ENCODE results near the gene URM1.

The URM1 gene

GRCh38 chr9:128390150-128390812 lies 19.1 kb downstream of the URM1 start:
- TF ChIP-seq, protein P1, sequence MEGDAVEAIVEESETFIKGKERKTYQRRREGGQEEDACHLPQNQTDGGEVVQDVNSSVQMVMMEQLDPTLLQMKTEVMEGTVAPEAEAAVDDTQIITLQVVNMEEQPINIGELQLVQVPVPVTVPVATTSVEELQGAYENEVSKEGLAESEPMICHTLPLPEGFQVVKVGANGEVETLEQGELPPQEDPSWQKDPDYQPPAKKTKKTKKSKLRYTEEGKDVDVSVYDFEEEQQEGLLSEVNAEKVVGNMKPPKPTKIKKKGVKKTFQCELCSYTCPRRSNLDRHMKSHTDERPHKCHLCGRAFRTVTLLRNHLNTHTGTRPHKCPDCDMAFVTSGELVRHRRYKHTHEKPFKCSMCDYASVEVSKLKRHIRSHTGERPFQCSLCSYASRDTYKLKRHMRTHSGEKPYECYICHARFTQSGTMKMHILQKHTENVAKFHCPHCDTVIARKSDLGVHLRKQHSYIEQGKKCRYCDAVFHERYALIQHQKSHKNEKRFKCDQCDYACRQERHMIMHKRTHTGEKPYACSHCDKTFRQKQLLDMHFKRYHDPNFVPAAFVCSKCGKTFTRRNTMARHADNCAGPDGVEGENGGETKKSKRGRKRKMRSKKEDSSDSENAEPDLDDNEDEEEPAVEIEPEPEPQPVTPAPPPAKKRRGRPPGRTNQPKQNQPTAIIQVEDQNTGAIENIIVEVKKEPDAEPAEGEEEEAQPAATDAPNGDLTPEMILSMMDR (IDR thresholded peaks at IDR 0.05): no peak
- Histone ChIP-seq H3K27me3 (no peaks in the 10 kb centered on the region), H3K4me1 (no peaks in the 10 kb centered on the region), H3K9me3 (no peaks in the 10 kb centered on the region), H3K4me3 (no peak overlapping the region), H3K27ac (no peak overlapping the region), H3K36me3 (peaks cover 38 to 83% (median 65%) of the 10 kb centered on the region in 3 donors)
- intact Hi-C loops (cut with DNase I; ENCODE audit: low total_unique reads): no loop called here
- DNase-seq: no peak

- no peaks in the 10 kb centered on the region for H3K27me3 ChIP-seq
- intact Hi-C loops (cut with DNase I; ENCODE audit: low total_unique reads): no loop called here
- H3K4me3 ChIP-seq: no peak overlapping the region
- no peak for DNase-seq
- H3K27ac ChIP-seq: no peak overlapping the region
- TF ChIP-seq, protein P1 (IDR thresholded peaks at IDR 0.05): no peak
- H3K4me1 ChIP-seq: no peaks in the 10 kb centered on the region
- no peaks in the 10 kb centered on the region for H3K9me3 ChIP-seq
- H3K36me3 ChIP-seq: peaks cover 38 to 76% (median 59%) of the 10 kb centered on the region in 3 donors
Measured at GRCh38 chr9:128390813-128391711, 19.9 kb downstream of the URM1 start.

- Histone ChIP-seq H3K36me3 (peaks cover 38 to 67% (median 50%) of the 10 kb centered on the region in 3 donors), H3K27ac (no peak overlapping the region)
- intact Hi-C loops (cut with DNase I; ENCODE audit: low total_unique reads): no loop called here
Measured at GRCh38 chr9:128391956-128392301, 20.8 kb downstream of the URM1 start.

DNA sequence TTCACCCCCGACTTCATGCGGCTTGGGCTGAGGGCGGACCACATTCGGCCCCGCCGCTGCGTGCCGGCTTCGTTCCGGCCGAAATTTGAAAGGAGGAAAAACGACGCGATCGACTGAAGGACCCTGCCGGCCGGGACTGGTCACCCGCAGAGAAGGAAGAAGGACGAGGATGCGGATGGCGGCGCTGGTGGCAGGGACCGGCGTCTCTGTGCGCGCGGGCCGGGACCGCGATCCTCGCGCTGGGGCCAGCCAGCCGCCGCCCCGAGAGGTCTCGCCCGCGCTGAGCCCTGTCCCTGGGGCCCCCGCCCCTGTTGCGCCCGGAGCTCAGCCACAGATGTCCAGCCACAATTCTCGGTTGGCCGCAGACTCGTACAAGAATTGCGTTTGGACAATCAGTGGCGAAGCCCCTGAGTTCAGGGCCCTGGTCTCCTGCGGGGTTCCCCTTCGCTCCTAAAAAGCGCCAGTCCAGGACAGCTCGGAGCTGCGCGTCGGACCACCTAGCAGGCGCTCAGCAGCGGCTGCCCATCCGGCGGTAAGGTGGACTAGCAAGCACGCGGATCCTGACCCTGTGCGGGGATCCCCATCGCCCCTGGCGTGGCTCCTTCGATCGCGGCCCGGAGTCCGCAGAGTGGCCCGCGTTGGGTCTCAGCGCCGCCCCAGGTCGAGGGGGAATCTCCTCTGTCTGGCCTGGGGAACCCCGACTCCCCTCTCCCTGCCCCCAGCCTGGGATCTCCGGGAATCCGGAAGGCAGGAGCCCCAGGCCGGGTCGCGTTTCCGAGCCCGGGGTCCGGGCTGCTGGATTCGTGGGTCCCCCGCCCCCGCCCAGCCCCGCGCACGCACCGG lies 21.3 kb downstream of the URM1 start:
- TF ChIP-seq, protein P1 (IDR thresholded peaks at IDR 0.05): no peak
- peaks cover 0 to 12% (median 7%) of the 10 kb centered on the region in 4 donors for H3K4me1 ChIP-seq
- no peaks in the 10 kb centered on the region for H3K9me3 ChIP-seq
- no peak overlapping the region for H3K4me3 ChIP-seq
- peaks cover 34 to 61% (median 44%) of the 10 kb centered on the region in 3 donors for H3K36me3 ChIP-seq
- H3K27ac ChIP-seq: no peak overlapping the region
- H3K27me3 ChIP-seq: no peaks in the 10 kb centered on the region
- DNase-seq: no peak
- intact Hi-C loops (cut with DNase I; ENCODE audit: low total_unique reads): no loop called here

More at GRCh38 chr9:128391956-128392301, 20.8 kb downstream of the URM1 start:
- TF ChIP-seq, protein P1 (IDR thresholded peaks at IDR 0.05): no peak
- Histone ChIP-seq H3K4me3 (no peak overlapping the region), H3K4me1 (peaks cover 0 to 6% (median 4%) of the 10 kb centered on the region in 4 donors), H3K27me3 (no peaks in the 10 kb centered on the region), H3K9me3 (no peaks in the 10 kb centered on the region)
- DNase-seq: no peak

GRCh38 chr9:128393145-128393775 lies 22.1 kb downstream of the URM1 start:
- Histone ChIP-seq H3K4me1 (peaks cover 0 to 12% (median 7%) of the 10 kb centered on the region in 4 donors), H3K36me3 (peaks cover 26 to 54% (median 37%) of the 10 kb centered on the region in 3 donors), H3K9me3 (no peaks in the 10 kb centered on the region), H3K27me3 (no peaks in the 10 kb centered on the region), H3K4me3 (no peak overlapping the region), H3K27ac (no peak overlapping the region)
- intact Hi-C loops (cut with DNase I; ENCODE audit: low total_unique reads): no loop called here
- TF ChIP-seq, protein P1 (IDR thresholded peaks at IDR 0.05): no peak
- no peak for DNase-seq

Measured in tibial artery (tissue), 4 donors.